Lower lobe of right lung (tissue), 2 donors: ENCODE results near the gene MB21D2. TPM values are rescaled to one million over a fixed set of nuclear protein-coding genes. Genes with fewer than 3 reads are reported as not detected.
"Not testable (repeated sequence)": the region's sequence is repeated elsewhere in the genome, so short reads cannot be mapped to it uniquely, and the experiment has no call there.

Source experiments
- ATAC-seq, 2 donors: fragments of 200-7000 bp; cut with Tn5 transposase; one replicate each; pipeline ENCODE4 v1.9.1; 2020 to 2022; ENCODE audit warnings: mild to moderate bottlenecking in 2 of 2, moderate library complexity in 2 of 2
- DNase-seq: peaks from one replicate; pipeline ENCODE4 v3.0.0-alpha.2; 2020
- H3K27ac ChIP-seq: fragments of 200-600 bp; one replicate; pipeline ENCODE4 v1.8.0; 2022
- H3K27me3 ChIP-seq: fragments of 200-600 bp; one replicate; pipeline ENCODE4 v1.8.0; 2022; ENCODE audit warnings: low read depth
- H3K36me3 ChIP-seq: fragments of 200-600 bp; one replicate; pipeline ENCODE4 v1.8.0; 2022; ENCODE audit warnings: mild to moderate bottlenecking
- H3K4me1 ChIP-seq: fragments of 200-600 bp; one replicate; pipeline ENCODE4 v1.8.0; 2022
- H3K4me3 ChIP-seq: fragments of 200-600 bp; one replicate; pipeline ENCODE4 v1.8.0; 2022; ENCODE audit warnings: mild to moderate bottlenecking
- H3K9me3 ChIP-seq: fragments of 200-600 bp; one replicate; pipeline ENCODE4 v1.8.0; 2022
- intact Hi-C: fragments of 100-400 bp; cut with DNase I; formaldehyde crosslinking; loops from one replicate; pipeline ENCODE4 v1.11.0; 2022
- long read RNA-seq: library from polyadenylated mRNA; unstranded; transcript quantifications from one replicate; pipeline ENCODE4 v2.0.0, GENCODE V29; 2021
- total RNA-seq: library from RNA; stranded (reverse); fragmentation: NEBNext Ultra II Directional; extraction: Animal tissue kit (Norgen Biotek cat#: 25700); gene quantifications from one replicate; pipeline ENCODE4 v1.2.1, GENCODE V29; 2021
- TF ChIP-seq, protein P1 (sequence below): fragments of 200-600 bp; IDR thresholded peaks from one replicate; pipeline ENCODE4 v1.8.0; 2022; ENCODE audit warnings: antibody characterized with exemption, mild to moderate bottlenecking
- donor health status: DM: no; HTN: yes; CAD: no; lungs with severe emphysema.

The MB21D2 gene, protein sequence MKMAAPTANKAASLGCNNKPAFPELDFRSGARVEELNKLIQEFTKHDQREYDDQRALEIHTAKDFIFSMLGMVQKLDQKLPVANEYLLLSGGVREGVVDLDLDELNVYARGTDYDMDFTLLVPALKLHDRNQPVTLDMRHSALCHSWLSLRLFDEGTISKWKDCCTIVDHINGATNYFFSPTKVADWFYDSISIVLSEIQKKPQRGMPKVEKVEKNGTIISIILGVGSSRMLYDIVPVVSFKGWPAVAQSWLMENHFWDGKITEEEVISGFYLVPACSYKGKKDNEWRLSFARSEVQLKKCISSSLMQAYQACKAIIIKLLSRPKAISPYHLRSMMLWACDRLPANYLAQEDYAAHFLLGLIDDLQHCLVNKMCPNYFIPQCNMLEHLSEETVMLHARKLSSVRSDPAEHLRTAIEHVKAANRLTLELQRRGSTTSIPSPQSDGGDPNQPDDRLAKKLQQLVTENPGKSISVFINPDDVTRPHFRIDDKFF
- 5.0 TPM for total RNA-seq
- long read RNA-seq, transcript MB21D2-201 (2 exons, 3,368 nt): major isoform, 19 of 20 reads
- long read RNA-seq, partial matches to known transcripts: 0 of 20 reads
- long read RNA-seq, other reads (novel, unspliced or antisense): 1 of 20 reads

DNA sequence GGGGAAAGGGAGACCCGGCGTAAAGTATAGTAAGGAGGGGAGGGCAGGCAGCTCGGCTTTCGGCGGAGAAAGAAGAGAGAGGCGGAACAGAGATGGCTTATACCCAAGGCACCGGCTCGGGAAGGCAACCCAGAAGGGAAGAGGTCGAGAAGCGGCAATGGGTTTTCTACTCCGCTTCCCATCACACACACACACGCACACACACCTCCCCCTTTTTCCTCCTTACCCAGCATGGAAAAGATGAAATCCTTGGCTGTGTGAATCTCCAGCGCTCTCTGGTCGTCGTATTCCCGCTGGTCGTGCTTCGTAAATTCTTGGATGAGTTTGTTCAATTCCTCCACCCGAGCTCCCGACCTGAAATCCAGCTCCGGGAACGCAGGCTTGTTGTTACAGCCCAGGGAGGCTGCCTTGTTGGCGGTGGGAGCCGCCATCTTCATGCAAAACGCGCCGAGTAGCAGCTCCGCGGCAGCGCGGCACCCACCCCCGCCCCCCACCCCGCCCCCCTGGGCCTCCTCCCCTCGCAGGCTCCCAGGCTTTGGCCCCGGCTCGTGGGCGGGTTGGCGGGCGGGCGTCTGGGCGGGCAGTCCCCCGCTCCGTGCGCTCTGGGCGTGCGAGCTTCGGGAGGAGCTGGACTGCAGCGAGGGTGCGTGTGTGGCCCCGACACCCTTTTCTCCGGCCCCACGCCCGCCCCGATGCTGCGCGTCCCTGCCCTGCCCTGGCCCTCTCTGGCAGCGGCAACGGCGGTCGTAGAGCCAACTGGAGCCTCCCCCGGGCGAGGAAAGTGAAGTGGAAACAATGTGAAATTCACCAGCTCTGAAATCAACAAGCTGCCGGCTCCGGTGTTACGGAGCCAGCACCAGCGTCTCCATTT lies at the start of gene MB21D2:
MB21D2 (minus strand) TSS at position 453 of the 871 bp plus-strand sequence; CDS start at position 437, 16 bp downstream.
- DNase-seq (peak; percentile 75), ATAC-seq (peak; percentile 91 to 93)
- Histone ChIP-seq H3K27me3 (peaks cover 4% of the 10 kb centered on the region), H3K4me3 (peak within 1 kb of the TSS; percentile 74), H3K9me3 (no peaks in the 10 kb centered on the region), H3K27ac (peak within 1 kb of the TSS; percentile 90), H3K36me3 (no peaks in the 10 kb centered on the region), H3K4me1 (peaks cover 22% of the 10 kb centered on the region)
- intact Hi-C loops: no loop called here
- TF ChIP-seq, protein P1, sequence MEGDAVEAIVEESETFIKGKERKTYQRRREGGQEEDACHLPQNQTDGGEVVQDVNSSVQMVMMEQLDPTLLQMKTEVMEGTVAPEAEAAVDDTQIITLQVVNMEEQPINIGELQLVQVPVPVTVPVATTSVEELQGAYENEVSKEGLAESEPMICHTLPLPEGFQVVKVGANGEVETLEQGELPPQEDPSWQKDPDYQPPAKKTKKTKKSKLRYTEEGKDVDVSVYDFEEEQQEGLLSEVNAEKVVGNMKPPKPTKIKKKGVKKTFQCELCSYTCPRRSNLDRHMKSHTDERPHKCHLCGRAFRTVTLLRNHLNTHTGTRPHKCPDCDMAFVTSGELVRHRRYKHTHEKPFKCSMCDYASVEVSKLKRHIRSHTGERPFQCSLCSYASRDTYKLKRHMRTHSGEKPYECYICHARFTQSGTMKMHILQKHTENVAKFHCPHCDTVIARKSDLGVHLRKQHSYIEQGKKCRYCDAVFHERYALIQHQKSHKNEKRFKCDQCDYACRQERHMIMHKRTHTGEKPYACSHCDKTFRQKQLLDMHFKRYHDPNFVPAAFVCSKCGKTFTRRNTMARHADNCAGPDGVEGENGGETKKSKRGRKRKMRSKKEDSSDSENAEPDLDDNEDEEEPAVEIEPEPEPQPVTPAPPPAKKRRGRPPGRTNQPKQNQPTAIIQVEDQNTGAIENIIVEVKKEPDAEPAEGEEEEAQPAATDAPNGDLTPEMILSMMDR: no peak

DNA sequence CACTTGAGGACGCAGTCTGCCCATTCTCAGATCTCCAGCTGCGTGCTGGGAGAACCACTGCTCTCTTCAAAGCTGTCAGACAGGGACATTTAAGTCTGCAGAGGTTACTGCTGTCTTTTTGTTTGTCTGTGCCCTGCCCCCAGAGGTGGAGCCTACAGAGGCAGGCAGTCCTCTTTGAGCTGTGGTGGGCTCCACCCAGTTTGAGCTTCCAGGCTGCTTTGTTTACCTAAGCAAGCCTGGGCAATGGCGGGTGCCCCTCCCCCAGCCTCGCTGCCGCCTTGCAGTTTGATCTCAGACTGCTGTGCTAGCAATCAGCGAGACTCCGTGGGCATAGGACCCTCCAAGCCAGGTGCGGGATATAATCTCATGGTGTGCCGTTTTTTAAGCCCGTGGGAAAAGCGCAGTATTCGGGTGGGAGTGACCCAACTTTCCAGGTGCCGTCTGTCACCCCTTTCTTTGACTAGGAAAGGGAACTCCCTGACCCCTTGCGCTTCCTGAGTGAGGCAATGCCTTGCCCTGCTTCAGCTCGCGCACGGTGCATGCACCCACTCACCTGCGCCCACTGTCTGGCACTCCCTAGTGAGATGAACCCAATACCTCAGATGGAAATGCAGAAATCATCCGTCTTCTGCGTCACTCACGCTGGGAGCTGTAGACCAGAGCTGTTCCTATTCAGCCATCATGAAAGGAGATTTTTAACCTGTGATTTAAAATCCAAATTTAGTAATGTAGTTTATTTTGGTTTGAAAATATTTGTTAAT lies 47.5 kb upstream of the MB21D2 start:
- H3K36me3 ChIP-seq, H3K27me3 ChIP-seq, DNase-seq, H3K4me1 ChIP-seq, ATAC-seq, H3K27ac ChIP-seq, intact Hi-C loops, H3K4me3 ChIP-seq, H3K9me3 ChIP-seq: not testable (repeated sequence)

DNA sequence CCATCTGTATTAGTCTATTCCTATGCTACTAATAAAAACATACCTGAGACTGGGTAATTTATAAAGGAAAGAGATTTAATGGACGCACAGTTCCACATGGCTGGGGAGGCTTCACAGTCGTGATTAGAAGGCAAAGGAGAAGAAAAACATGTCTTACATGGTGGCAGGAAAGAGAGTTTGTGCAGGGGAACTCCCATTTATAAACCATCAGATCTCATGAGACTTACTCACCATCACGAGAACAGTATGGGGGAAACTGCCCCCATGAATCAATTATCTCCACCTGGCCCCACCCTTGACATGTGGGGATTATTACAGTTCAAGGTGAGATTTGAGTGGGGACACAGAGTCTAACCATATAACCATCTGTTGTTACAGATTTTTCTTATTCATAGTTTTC lies 42.1 kb upstream of the MB21D2 start:
- Histone ChIP-seq H3K4me3 (no peak overlapping the region), H3K9me3 (no peaks in the 10 kb centered on the region), H3K27me3 (no peaks in the 10 kb centered on the region), H3K4me1 (peaks cover 17% of the 10 kb centered on the region), H3K36me3 (no peaks in the 10 kb centered on the region), H3K27ac (no peak overlapping the region)
- TF ChIP-seq, protein P1: no peak
- ATAC-seq (no peak), DNase-seq (no peak)
- intact Hi-C loops: no loop called here

DNA sequence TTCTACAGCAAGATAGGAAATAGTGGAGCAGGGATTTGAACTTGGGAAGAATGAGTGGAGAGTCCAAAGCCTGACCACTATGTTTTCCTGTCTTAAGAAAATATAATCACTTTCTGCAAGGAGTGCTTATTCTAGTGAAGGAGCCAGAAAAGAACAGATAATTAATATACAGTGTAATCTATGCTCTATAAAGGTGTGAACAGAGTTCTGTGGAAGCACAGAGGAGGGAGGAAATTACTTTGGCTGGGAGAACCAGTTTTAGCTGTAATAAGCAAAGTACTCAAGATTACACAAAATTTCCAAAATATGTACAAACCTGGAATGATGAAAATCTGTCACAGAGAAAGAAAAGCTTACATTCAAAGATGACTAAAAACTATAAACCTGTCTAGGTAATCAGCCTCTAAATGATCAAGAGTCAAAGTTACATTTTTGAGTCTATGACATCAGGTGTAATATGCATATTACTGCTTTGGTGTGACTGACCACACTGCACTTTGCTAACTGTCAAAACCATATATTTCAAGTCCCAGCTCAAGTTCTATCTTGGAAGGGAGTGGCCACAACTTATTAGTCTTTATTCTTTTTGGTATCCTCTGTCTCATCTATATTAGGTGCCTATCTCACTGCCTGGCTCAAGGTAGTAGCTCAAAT lies 40.7 kb upstream of the MB21D2 start:
- H3K27me3 ChIP-seq: no peaks in the 10 kb centered on the region
- ATAC-seq (no peak), DNase-seq (no peak)
- peak overlapping the region; percentile 72 for H3K27ac ChIP-seq
- H3K4me3 ChIP-seq: no peak overlapping the region
- TF ChIP-seq, protein P1: no peak
- peaks cover 17% of the 10 kb centered on the region for H3K4me1 ChIP-seq
- intact Hi-C loops: no loop called here
- no peaks in the 10 kb centered on the region for H3K36me3 ChIP-seq
- no peaks in the 10 kb centered on the region for H3K9me3 ChIP-seq

DNA sequence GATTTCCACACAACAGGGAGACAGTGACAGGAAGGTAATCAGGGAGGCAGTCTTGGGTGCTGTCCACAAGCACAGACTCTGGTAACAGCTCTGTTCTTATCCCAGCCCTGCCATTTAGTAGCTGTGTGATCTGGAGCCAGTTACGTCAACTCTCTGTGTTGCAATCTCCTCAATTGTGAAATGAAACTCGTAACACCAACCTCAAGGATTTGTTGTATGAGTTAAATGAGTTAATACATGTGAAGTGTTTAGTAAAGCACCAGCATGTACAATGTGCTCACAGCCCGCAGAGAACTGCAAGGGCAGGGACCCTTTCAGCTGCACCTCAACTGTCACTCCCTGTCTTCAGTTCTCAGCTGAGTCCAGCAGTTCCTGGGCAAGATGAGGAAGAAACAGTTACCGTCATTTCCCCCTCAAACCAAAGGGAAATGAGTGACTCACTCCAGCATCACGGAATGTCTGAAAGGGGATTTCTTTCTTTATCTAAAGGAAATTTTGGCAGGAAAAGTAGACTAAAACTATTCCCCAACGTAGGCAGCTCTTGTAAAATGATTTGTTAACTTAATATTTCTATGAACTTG lies 39.9 kb upstream of the MB21D2 start:
- intact Hi-C loops: no loop called here
- ATAC-seq (peak; percentile 91 to 93), DNase-seq (no peak)
- Histone ChIP-seq H3K36me3 (no peaks in the 10 kb centered on the region), H3K4me1 (peaks cover 17% of the 10 kb centered on the region), H3K4me3 (peak overlapping the region; percentile 15), H3K27me3 (no peaks in the 10 kb centered on the region), H3K27ac (peak overlapping the region; percentile 72), H3K9me3 (no peaks in the 10 kb centered on the region)
- TF ChIP-seq, protein P1: no peak
